ENCODE data around the gene PHLPP1.

- TF ChIP-seq EZH2 (IDR thresholded peaks at IDR 0.05) (no peak), POLR2AphosphoS5 (IDR thresholded peaks at IDR 0.05; ENCODE audit: borderline replicate concordance, low read depth, low read length) (no peak), FOXP2 (optimal IDR thresholded peaks at IDR 0.05; ENCODE audit: control extremely low read depth, extremely low read length, insufficient read depth) (no peak)
Measured at GRCh38 chr18:62725896-62726295, 10.6 kb downstream of the PHLPP1 start.
